BJ (cell line): ENCODE data around the gene PAK2. TPM values are rescaled to one million over a fixed set of nuclear protein-coding genes. Genes with fewer than 3 reads are reported as not detected.

Experiments used
- CTCF ChIA-PET: fragments of 350-600 bp; formaldehyde crosslinking; extraction: SDS; loops from one replicate; lab custom pipeline; 2021; ENCODE audit warnings: antibody characterized with exemption, inconsistent platforms; lab: Yijun Ruan, JAX
- POLR2A ChIA-PET: fragments of 300-600 bp; sonication (Branson Sonifier 250); formaldehyde crosslinking; extraction: SDS; loops from one replicate; lab custom pipeline; 2021; ENCODE audit warnings: antibody characterized with exemption; lab: Charles Lee
- DNase-seq: peaks from one replicate; pipeline ENCODE4 v3.0.0-alpha.2; 2011; ENCODE audit warnings: low read depth
- H3K27me3 ChIP-seq: 2 replicates; pipeline ENCODE4 v1.6.0; 2011; ENCODE audit warnings: low read length; ENCODE audit not compliant: control insufficient read depth, insufficient read depth
- H3K36me3 ChIP-seq: 2 replicates; pipeline ENCODE4 v1.5.1; 2011; ENCODE audit warnings: low read length; ENCODE audit not compliant: control insufficient read depth, insufficient read depth
- H3K4me3 ChIP-seq: 2 replicates; pipeline ENCODE4 v1.5.1; 2011; ENCODE audit warnings: low read depth, mild to moderate bottlenecking, control low read depth, low read length
- CTCF ChIP-seq: IDR thresholded peaks from 2 replicates; pipeline ENCODE4 v1.5.1; 2011; ENCODE audit warnings: low read depth, mild to moderate bottlenecking, control low read depth, inconsistent platforms, low read length, moderate library complexity; ENCODE audit not compliant: insufficient read depth
- polyA plus RNA-seq: library from polyadenylated mRNA; depleted of rRNA; stranded (reverse); fragments of >200 nt; gene quantifications from 2 replicates; pipeline ENCODE4 v1.2.3, GENCODE V29; 2011

PAK2 gene
- polyA plus RNA-seq, 1 experiment: 31.7 TPM

DNA sequence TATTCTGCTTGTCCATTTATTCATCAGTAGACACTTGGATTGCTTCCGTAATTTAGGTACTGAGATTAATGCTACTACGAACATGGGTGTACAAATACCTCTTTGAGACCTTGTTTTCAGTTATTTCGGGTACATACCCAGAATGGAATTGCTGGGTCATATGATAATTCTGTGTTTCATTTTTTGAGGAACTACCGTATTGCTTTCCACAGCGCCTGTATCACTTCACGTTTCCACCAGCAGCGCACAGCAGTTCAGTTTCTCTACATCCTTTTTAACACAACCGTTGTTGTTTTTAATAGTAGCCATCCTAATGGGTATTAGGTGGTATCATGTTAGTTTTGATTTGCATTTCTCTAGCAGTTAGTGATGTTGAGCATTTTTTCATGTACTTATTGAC is 9.5 kb downstream of the PAK2 start:
- CTCF ChIA-PET: no interaction called here
- POLR2A ChIA-PET: no interaction called here
- no peak for TF ChIP-seq CTCF
- DNase-seq: no peak
- Histone ChIP-seq H3K36me3 (peaks cover 2% of the 10 kb centered on the region; the same call in 1 of the 2 replicates), H3K4me3 (no peak overlapping the region), H3K27me3 (no peaks in the 10 kb centered on the region)

DNA sequence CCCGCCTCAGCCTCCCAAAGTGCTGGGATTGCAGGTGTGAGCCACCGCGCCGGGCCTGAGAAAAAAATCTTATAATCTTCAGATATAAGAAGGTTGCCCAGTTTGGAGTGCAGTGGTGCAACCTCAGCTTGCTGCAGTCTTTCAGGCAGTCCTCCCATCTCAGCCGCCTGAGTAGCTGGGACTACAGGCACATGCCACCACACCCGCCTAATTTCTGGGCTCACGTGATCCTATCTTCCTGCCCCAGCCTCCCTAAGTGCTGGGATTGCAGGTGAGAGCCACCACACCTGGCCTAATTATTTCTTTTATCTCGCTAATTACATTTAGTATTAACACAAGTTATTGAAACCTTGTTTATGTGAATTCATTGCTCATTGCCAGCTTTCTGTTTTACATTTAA is 13.5 kb downstream of the PAK2 start:
- Histone ChIP-seq H3K27me3 (no peaks in the 10 kb centered on the region), H3K4me3 (no peak overlapping the region), H3K36me3 (peaks cover 3% of the 10 kb centered on the region; the same call in 1 of the 2 replicates)
- no peak for DNase-seq
- POLR2A ChIA-PET: no interaction called here
- CTCF ChIA-PET: interaction anchor here (1.5 kb wide), 1 partner anchor 13 kb away, joined by 4 read pairs; the partner anchor contains the start of gene PAK2
- TF ChIP-seq CTCF: no peak

DNA sequence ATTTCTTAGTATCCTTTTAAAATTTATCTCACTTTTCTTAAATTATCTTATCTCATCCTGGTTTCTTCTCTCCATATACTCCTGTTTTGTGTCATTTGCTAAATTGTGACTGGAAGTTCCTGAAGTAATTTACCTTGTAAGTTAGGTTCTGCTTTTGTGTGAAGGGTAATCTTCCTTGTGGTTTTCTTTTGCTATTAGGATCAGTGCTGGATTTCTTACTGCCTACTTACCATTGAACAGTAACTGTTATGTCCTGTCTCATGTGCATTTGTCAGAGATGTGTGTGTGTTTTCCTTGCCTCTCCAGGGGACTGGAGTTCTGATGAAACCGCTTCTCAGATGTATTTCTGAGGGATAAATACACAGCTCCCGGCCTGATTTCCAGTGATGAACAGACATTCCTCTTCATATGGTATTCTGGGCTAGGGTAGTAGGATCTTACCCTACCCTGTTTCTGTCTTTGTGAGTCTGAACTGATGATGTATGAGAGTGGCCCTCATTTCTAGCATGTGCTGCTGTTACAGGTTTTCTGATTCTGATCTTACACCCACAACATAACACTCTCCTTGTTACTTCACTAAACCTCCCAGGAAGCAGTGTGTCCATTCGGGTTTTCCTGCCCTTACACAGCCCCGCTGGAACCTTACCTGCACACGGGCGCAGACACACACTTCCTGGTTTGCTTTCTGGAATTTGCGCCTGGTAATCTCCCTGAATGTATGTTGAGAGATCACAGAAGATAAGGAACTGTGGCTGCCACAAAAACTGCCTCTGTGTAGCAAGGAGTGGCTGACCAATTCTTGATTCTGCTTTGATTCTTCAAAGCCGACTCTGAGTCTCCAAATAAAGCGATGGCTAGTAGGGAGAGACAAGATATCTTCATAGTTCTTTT is 14.7 kb downstream of the PAK2 start:
- Histone ChIP-seq H3K27me3 (no peaks in the 10 kb centered on the region), H3K4me3 (no peak overlapping the region), H3K36me3 (peaks cover 3% of the 10 kb centered on the region; the same call in 1 of the 2 replicates)
- ChIA-PET POLR2A (no interaction called here), CTCF (interaction anchor here (1.4 kb wide), 1 partner anchor 14 kb away, joined by 3 read pairs; no protein-coding TSS in a partner anchor)
- no peak for DNase-seq
- no peak for TF ChIP-seq CTCF

- no peaks in the 10 kb centered on the region for H3K27me3 ChIP-seq
- H3K36me3 ChIP-seq: peaks cover 3% of the 10 kb centered on the region; the same call in 1 of the 2 replicates
- no peak for DNase-seq
- POLR2A ChIA-PET: no interaction called here
- no peak for TF ChIP-seq CTCF
- H3K4me3 ChIP-seq: no peak overlapping the region
- CTCF ChIA-PET: interaction anchor here (0.9 kb wide), 1 partner anchor 12 kb away, joined by 4 read pairs; no protein-coding TSS in a partner anchor
Measured at GRCh38 chr3:196756732-196757131, 17.1 kb downstream of the PAK2 start.

GRCh38 chr3:196757876-196758739 is 18.5 kb downstream of the PAK2 start:
- ChIA-PET POLR2A (no interaction called here), CTCF (no interaction called here)
- H3K27me3 ChIP-seq: no peaks in the 10 kb centered on the region
- no peak for TF ChIP-seq CTCF
- DNase-seq: no peak
- H3K36me3 ChIP-seq: peaks cover 3% of the 10 kb centered on the region; the same call in 1 of the 2 replicates
- no peak overlapping the region for H3K4me3 ChIP-seq
